NCI-H187 (cell line): ENCODE measurements around the gene PNPO.

Source experiments
- DNase-seq, 2 experiments: peaks; one replicate each; lab custom pipeline; 2025; lab: John Stamatoyannopoulos, UW

The PNPO gene

DNA sequence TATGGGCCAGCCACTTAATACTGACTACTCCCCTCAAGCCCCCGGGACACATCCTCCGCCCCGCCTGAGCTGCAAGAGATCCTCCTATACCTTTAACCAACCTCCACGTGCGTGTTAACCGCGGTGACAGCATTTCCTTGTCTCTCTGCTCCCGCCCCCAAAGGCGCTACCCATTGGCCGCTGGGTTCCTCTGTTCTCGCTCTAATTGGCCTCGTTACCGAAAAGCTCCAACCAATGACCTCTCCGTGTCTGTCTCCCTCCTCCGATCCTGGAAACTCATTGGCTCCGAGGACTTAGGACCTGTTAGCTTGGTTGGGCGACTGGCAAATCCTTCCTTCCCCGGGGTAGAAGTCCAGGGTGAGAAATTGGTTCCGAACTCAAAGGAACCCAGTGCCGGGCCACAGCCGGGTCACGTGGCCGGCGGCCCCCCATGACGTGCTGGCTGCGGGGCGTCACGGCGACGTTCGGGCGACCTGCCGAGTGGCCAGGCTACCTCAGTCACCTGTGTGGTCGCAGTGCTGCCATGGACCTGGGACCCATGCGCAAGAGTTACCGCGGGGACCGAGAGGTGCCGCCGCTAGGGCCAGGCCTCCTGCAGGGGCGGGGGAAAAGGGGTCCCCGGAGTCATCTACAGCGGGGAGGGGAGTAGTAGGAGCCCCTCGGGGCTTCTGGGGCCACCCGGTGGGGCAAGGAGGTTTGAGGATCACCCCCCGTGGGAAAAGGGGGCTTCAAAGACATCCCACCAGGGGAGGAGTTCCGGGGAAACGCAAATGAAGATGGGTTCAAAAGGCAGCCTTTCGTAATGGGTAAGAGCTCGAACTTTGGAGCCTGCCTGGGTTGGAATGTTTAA is at the start of gene PNPO:
Gene PNPO, plus strand, starts transcription at position 326 of the 850 bp plus-strand sequence. Its CDS starts 105 bp downstream, at position 431.
- peak; percentile 72 to 77 for DNase-seq

DNA sequence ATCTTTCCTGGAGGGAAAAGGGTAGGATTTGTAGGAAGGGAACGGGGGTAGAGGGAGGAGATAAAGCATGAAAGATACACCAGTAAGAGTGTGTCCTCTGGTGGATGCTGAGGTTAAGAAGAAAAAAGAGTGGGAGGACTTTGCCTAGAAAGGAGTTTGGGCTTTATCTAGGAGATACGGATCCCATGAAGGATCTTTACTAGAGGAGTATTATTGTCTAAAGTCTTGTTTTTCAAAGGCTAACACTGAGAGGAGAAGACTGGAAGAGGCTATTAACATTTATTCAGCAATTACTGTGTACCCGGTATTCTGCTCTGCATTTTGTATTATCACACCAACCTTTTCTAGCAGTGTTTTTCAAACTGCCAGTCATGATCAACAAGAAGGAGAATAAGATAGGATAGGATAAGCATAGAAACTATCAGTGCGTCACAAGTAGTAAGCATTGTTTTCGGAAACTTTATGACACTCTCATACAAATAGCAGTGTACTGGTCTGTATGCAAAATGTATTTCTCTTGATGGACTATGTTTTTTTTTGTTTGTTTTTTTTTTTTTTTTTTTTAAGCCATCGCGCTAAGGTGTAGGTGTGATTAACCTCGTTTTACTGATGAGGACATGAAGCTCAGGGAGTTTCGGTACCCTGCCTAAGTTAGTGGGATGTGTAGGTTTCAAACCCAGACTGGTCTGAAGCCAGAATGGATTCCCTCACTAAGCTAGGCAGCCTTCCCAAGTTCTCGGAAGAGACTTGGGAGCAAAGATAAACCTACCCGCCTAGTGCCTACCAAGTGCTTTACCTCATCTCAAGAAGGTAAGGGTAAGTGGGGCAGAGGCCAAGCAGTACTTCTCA is 46.6 kb upstream of the PNPO start:
- no peak for DNase-seq

DNA sequence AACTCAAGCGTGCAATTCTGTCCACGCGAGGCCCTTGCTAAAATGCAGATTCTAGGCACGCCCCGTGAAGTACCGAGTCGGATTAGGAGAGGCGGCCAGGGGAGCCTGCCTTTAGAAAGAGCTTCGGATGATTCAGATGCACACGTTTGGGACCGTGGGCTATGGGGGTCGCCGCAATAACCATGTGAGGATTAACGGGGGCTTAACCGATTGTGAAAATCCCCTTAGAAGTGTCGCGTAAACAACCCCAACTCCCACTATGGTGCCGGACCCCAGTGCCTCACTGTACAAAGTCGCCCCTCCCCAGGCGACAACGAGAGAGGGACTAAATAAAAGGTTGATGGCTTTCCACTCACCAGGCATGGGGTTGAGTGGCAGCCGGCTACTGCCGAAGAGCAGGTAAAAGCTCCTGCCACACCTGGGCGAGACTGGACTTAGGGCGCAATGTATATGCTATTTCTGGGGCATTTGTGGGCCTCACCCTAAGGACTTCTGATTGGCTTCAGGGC is 46.0 kb upstream of the PNPO start:
- DNase-seq: no peak

DNA sequence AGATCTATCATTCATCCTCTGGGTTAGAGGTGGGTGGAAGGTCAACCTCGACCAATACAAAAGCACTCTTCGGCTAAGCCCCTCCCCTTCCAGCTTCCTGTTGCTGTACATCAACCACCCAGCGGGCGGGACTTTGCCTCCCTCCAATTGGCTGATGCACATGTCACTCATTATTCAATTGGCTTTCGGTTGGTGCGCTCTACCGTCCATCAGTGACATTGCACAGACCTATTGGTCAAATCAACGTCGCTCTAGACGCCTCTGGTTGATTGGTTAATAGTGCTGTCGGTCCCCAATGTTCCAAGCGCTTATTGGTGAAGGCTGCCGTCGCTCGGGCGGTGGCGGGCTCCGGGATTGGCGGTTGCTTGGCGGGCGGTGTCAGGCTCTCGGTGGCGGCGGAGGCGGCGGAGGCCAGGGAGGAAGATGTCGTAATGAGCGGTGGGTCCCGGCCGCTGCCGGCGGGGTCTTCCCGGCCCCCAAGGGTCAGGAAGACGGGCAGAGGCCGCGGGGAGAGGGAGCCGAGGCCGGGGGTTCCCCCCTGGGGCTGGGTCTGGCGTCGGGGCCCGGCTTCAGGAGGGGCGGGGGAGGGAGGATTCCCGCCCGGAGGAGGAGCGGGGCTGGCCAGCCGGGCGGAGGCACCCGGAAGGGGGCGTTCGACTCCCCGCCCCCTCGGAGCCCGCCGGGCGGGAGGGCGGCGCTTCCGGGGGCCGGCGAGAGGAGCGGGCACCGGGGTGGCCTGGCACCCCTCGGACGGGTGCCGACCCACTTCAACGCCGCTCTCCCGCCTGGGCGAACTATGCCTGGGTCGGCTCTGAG is 45.3 kb upstream of the PNPO start, which contains the start of gene SP2:
Gene SP2, plus strand, starts transcription at position 381 of the 816 bp plus-strand sequence. Its CDS starts 51 bp downstream, at position 432.
- DNase-seq: peak; percentile 98 to 100

DNA sequence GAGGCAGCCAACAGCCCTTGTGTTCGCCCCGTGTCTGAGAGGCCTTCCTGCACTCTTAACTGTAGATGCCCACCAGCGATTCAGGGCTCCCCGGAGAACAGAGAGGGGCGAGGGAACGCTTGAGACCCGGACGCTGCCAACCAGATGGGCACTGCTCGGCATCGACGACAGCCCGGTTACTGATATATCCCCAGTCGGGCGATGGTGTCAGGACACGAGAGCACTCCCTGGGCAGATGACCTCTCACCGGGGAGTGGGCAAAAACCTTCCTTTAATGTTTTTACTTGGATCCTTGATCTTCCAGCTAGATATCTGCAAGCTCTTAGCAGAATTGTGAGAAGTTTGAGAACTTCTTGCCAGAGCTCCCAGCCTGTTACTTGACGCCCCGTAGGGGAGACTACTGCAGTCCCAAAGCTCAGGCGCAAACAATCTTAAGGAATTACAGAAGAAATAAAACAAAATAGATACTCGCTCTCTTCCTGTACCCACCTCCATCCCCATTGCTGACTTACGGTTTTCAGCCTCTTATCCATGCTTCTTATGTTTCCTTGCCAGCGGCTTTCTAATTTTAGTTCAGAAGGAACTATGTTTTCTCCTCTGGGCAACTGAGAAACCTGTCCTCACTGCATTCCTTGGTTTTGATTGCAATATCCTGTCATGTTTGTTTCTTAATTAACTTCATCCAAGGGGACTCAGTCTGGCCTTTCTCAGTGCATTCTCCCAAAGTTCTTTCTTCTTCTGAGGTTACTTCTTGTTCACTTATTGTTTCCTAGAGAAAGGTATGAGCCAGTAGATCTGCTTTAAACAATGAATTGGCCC is 44.5 kb upstream of the PNPO start:
- DNase-seq: no peak

DNA sequence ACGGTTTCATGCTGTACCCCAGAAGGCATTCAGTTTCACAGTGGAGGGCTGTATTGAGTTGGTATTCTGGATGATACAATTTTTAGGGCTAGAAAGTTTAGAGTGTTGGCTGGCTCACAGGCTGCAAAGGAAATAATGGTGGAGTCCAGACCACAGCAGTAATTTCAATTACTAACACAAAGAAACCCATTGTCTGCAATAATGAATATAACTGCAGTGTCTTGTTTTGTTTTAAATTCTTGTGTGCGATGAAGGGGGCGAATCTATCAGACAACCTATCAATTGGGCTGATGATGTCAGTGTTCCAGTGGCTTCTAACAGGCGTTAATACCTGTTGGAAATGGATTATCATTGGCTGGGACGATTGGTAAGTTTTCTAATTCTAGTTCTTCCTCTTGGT is 43.8 kb upstream of the PNPO start:
- no peak for DNase-seq

DNA sequence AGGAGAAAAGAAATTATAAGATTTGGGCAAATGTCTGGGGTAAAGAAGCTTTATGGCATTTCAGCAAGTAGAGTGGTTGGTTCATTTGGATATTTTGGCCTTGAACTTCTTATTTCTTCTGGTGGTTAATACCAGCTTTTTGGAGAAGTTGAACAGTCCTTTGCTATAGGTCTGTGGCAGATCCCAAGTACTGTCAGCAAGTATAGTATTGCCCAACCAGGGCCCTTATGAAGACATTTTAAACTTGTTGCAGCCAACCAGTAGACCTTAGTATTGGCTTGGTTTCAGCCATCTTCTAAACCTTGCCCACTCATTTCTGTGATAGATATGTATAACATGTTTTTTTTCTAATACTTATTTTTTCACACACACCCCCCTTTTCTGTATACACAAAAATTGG is 43.1 kb upstream of the PNPO start:
- no peak for DNase-seq

DNA sequence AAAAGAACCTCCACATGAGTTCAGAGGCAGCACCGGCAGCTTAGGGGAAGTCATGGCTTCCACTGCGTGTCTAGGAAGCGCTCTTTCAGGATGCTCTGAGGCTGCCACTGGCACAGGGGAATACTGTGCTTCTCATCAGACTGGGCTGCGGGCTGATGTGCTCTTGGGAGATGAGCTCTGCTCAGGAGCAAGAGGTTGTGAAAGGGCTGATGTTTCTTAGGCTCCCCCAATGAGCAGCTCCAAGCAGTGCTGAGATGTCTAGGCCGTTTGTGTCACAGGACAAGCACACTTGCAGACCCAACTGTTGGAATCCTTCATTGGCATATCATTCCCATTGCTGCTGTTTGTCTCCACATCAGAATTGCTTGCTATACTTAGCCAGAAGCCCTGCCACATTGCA is 41.7 kb upstream of the PNPO start:
- DNase-seq: no peak

DNA sequence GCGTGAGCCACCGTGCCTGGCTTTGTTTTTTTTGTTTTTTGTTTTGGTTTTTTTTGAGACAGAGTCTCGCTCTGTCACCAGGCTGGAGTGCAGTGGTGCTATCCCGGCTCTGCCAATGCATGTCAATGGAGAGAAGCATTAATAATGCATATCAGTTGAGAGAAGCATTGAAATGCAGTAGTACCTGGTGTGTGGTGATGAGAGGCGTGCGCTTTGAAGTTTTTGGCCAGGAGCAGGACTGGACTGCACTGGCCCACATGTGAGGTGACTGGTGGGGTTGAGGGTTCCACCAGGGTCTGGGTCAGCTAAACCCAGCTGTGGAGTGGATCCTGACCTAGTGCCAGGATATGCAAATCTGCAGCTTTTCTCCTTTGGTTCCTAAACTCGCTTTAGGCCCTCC is 39.9 kb upstream of the PNPO start:
- DNase-seq: no peak

DNA sequence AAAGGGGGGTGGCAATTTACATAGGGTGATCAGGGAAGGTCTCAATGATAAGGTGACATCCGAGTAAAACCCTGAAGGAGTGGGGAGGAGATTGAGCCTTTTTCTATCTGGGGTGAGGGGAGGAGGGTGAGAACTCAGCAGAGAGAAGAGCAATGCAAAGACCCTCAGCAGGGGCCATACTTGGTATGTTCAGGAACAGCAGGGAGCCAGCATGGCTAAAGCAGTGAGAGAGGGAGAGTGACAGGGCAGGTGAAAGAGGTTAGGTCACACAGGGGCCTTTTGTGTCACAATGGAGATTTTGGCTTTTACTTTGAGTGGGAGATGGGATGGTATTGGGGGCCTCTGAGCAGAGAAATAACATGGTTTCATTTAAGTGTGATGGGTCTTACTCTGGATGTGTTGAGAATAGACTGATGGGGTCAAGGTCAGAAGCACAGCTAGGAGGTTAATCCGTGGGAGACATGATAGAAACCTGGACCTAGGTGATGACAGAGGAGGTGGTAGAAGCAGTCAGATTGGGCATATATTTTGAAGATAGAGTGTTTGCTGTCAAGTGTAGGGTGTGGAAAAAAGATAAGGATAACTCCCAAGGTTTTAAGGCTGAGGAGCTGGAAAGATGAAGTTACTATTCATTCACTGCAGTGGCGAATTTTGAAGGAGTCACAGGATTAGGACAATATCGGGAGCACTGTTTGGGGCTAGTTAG is 39.2 kb upstream of the PNPO start:
- DNase-seq: no peak

DNA sequence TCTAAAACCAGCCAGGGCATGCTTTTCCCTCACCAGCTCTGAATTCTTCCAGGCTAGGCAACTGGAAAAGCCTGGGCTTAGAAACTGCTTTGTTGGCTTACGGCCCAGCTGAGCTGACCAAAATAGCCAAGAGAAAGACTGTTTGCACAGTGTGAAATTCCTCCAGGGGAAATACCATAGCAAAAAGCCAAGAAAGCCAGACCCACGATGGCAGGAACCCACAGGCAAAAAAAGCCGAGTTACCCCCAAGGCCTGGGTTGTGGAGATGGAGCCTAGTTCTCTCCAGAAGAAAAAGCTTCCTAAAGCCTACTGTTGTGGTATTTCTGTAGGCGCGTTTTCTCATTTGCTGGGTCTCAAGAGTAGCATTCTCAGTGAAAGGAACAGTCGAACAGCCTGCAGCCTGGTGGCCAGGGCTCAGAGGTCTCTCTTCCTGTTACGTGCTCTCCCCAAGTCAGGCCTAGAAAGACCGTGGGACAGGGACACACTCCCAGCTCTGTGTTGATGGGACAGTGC is 36.1 kb upstream of the PNPO start:
- DNase-seq: no peak

DNA sequence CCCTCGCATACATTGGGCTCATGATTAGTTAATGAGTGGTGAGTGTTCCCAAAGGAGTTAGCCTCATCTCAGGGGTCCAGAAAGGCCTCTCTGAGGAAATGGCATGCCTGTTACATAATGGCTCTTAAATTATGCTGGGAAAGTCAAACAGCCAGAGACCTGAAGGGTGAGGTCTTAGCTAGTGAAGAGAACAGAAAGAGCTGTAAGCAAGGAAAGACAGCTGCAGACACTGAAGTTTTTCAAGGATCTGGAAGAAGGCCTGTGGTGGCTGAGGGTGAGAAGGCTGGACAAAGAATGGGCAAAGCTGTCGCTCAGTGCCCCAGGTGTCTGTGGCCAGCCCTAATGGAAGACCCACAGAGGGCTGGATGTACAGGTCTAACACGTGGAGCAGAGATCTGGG is 34.9 kb upstream of the PNPO start:
- DNase-seq: no peak

DNA sequence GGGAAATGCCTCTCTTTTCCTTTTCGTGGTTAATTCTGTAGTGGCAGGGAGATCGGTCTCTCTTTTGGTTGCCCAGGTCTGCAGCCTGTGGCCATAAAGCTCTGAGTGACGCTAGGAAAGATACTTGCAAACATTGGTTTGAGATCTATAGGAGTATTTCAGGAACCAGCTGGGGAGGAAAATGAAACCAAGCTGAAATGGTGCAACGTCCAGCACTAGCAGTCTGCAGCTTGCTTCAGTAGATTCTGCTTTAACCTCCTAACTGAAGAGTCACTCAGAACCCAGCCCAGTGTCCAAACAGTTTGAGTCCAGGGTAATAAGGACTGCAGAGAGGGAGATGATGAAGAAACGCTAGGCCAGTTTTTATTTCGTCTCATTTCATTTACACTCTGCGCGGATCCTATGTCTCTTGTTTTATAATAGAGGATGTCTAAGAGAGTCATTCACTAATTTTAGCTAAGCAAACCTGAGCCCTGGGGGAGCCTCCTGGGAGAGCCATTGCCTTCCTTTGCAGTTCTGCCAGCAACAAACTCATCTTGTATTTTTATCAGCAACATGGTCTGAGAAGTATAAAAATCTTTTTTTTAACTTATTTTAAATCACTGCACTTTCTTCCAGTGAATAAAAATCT is 33.3 kb upstream of the PNPO start:
- DNase-seq: no peak

DNA sequence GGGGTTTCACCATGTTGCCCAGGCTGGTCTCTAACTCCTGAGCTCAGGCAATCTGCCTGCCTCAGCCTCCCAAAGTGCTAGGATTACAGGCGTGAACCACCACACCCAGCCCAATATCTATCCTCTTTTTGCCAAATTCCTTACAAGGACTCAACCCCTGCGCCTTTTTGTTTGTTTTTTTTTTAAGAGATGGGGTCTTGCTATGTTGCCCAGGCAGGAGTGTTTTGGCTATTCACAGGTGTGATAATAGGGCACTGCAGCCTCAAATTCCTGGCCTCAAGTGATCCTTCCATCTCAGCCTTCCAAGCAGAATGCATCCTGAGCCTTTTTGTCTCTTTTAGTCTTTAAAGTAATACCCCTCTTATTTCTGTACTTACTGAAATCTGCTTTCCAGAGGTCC is 28.3 kb upstream of the PNPO start:
- no peak for DNase-seq

DNA sequence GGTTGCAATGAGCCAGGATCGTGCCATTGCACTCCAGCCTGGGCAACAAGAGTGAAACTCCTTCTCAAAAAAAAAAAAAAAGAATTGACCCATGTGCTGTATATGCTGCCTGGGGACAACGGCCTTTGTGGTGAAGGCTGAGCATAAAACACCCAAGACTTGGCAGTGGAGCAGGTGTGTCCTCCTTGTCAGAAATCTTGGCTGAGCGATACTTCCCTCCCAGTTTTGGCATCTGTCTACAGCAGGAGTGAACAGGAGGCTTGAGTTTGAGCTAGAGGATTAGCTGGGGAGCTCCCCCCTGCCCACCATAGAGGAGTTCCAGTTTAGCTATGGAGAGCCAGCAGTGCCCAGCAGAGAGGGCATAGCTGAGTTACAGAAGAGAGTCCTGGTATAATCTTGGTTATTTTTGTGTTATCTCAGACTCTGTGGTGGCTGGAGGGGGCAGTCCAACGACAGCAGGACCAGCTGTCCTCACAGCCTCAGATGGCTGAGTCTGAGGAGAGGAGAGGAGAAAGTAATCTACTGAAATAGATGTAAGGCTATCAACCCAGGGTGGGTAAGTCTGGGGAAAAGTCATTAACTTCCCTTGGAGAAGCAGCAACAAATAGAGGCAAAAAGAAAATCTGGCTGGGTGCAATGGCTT is 26.9 kb upstream of the PNPO start:
- no peak for DNase-seq

DNA sequence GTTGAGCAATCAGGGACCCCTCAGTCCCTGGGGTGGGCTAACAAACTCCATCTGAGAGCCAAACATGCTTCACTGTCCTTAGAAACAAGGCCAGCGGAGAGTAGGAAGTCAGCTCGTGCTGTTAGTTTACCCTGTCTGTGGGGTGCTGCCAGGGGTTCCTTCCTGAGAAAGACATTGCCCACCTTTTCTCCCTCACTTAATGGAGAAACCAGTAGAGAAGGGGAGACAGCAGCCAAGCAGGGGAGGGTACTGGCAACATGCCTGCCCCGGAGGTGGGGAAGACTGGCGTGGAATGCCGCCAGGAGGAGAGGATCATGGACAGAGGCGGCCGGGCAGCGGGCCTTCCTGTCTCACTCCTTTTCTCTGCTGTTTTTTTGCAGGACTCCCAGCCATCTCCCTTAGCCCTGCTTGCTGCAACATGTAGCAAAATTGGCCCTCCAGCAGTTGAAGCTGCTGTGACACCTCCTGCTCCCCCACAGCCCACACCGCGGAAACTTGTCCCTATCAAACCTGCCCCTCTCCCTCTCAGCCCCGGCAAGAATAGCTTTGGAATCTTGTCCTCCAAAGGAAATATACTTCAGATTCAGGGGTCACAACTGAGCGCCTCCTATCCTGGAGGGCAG is 25.5 kb upstream of the PNPO start:
- DNase-seq: no peak

DNA sequence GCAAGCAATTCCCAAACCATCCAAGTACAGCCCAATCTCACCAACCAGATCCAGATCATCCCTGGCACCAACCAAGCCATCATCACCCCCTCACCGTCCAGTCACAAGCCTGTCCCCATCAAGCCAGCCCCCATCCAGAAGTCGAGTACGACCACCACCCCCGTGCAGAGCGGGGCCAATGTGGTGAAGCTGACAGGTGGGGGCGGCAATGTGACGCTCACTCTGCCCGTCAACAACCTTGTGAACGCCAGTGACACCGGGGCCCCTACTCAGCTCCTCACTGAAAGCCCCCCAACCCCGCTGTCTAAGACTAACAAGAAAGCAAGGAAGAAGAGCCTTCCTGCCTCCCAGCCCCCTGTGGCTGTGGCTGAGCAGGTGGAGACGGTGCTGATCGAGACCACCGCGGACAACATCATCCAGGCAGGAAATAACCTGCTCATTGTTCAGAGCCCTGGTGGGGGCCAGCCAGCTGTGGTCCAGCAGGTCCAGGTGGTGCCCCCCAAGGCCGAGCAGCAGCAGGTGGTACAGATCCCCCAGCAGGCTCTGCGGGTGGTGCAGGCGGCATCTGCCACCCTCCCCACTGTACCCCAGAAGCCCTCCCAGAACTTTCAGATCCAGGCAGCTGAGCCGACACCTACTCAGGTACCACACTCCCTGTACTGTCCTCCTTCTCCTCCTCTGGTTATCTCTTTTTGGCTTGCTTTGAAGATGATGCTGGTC is 24.7 kb upstream of the PNPO start:
- no peak for DNase-seq

DNA sequence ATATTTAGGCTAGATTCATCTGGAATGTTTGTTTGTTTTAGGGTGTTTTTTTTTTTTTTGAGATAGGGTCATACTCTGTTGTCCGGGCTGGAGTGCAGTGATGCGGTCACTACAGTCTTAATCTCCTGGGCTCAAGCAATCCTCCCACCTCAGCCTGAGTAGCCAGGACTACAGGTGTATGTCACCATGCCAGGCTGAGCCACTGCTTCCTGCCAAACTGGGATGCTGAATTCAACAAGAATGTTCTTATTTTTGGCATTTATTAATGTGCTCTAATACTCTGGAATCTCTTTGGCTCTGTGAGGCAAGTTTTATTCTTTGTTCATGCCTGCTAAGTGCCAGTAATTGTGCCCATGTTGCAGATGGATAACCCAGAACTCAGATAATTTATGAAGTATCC is 23.8 kb upstream of the PNPO start:
- no peak for DNase-seq
